ENCODE results near the gene SGIP1.
"Not testable (repeated sequence)": the region's sequence is repeated elsewhere in the genome, so short reads cannot be mapped to it uniquely, and the experiment has no call there.

Gene SGIP1

DNA sequence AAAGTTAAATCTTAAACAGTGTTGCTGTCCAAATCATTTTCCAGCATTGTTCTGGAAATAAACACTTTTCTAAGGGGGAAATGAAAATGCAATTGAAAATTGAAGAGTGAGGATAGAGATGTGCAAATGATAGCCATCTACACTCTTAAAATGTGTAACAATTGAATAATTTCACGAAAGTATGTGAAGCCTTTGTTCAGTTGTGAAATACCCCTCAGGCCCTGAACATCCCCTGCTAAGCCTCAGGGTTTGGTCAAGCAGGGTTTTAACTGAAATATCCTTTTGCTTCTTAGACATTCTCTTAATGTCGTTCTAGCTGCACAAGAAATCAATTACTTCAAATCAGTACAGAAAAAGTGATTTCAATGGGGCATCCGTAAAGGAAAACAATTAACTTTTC lies 152.5 kb downstream of the SGIP1 start:
- no peak for DNase-seq

DNA sequence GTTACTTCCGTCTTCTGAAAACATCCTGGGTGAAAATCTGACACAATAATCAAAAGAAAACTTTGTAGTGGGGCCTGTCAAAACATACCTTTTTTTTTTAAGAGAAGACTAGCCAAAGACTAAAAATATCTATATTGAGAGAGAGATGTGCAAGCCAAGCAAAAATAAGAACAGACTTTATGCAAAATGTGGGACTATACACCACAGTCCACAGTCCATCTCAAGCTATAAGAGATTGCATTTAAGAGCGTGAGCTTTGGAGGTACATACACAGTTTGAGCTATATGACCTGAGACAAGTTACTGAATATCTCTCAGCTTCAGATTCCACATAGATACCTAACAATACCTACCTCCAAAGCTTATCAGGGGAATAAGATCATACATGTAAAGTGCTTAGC lies 153.4 kb downstream of the SGIP1 start:
- DNase-seq = no peak

DNA sequence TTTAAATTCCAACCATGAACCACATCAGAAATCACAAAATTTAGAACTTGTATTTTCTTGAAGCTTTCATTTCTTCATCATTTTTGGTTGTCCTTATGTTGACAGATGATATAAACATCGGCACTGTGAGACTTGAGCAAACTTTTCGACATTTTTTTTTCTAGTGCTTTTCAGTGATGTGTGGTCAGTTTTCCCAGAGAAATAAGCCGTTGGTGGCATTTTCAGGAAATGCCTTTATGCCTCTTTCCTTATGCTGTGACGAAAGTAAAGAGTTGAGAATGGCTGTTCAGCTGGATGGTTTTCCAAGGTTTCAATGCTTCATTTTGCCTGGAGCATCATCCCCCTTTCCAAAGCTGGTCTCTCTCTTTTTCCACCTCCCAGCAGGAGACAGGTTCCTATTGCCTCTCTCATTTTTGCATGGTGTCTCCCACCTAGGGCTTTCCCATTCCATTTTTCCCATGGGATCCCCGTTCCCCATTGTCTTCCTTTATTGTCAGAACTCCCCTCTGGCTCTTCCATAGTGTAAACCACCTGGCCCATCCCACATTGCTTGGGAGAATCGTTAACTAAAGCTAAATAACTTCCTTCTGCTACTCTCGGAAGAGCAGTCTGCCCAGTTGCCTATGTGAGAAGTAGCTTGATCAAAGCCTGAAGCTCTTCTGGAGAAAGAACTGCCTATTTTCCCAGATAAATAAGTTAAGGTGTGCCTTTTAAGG lies 156.9 kb downstream of the SGIP1 start:
- no peak for DNase-seq

DNA sequence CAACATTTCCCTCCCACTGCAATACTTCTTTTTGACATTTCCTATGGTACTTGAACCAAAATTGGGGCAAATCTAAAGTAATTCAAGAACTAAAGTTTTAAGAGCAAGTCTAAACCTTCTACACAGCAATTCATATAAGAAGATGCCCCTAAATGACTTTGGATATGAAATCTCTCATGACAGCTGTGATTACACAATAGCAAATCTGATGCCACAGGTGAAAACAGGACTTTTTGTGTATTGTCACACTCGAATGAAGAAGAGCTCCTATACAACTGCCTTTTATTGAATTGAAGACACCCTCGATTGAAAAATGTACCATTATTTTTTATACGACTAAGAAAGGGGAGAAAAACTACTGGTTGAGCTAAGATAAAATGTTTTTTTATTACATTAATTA lies 158.7 kb downstream of the SGIP1 start:
- DNase-seq = no peak

DNA sequence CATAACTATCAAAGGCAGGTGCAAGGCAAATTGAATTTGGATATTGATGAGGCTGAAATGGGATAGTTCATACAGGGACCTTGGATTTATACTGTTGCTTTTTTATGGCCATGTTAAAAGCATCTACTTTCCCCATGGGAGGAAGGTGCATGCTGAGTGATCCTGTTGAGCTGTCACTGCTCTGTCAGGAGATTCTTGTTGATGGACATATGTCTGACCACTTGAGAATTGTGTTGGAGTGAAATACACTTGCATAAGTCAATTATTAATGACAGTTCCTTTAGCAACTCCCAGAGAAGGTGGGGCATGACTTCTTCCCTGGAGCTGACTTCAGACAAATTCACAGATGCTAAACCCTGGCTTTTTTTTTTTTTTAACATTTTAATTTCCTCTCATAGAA lies 159.9 kb downstream of the SGIP1 start:
- no peak for DNase-seq

DNA sequence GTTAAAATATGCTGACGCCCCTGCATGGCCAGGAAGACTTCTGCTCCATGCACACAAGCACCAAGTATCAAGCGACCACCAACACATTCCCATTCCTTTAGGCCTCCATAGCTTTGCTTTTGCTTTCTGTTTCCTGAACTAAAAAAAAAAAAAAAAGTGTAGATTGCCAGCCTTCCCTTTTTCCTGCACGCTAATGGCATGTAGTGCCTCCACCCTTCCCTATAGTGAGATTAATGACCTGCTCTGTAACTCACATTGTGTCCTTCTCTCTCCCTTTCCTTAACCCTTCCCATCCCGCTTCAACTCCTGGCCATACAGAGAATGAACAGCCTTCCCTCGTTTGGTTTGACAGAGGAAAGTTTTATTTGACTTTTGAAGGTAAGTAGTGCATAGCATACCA lies 161.2 kb downstream of the SGIP1 start:
- DNase-seq = no peak

DNA sequence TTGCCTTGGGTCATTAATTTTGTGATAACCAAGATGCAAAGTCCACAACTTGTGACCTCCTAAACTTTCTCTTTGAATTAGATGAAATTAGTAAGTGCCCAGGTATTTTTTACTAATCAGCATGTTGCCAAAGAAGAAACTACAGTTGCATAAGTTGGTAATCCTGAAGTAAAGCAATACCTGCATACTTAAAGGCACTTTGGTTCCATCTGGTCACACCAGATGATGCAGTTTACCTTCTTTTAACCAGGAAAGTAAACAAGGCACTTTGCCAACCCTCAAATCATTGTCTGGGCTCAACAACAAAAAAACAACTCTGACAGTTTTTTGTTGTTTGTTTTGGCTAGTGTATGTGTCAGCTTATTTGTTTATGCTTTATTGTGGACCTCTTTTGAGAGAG lies 162.8 kb downstream of the SGIP1 start:
- no peak for DNase-seq

DNA sequence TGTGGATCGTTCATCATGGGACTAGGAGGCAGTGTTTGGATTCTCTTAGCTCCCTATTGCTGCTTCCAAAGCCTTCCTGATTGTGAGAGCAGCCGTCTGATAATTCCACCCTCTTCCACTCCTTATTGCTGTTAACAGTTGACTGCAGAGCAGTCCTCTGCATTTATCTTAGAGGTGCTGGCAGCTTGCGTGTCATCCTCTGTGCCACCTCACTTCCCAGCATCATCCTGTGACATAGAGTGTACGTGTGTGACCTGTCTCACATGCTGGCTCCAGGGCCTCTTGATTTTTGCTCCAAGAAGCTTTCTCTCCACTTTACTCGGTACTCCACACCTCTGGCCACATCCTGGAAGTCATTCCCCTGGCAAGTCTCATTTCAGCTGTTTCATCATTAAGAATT lies 165.3 kb downstream of the SGIP1 start:
- no peak for DNase-seq

DNA sequence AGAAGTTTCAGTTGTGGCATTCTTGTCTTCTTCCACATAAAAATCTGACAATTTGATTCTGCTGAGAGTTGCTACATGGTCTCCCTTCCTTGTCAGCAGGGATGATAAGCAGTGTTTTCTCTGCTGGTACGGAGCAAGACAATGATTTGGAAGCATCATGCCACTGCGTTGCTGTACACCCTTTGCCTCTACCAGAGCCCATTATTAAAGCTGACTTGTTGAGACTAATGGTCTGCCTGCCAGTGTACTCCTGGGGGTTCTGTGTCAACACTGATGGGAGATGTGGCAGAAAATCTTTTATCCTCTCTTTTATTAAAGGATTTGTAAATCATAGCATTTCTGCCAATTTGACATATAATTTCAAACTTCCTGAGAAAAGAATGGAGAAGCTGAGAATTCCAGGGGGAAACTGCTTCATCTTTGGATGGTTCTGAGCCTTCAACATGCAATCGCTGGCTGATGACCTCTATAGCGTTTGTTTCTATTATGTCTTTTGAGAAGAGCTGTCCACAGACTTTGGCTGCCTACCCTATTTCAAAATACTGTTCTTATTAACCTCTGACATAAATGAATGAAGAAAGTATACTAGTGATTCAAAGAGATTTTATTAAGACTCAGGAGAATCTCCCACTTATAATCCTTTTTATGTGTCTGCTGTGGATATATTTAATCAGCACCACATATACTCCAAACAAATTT lies 170.4 kb downstream of the SGIP1 start:
- no peak for DNase-seq

DNA sequence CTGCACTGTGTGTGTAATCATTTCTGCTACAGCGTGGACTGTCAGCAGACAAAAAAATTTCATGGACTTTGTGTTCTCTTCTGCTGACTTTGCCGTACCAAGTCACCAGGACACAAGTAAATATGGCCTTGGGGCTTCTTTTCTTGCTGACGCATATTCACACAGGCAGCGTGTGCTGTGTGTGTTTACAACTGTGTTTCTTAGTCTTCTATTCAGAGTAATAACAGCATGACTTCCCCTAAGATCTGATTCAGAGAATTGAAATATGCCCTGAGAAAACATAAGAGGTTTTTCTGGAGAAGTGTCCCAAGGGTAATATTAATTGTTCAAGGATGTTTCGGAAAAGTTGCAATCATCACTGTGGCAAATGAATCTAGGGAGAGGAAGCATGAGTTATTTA lies 171.2 kb downstream of the SGIP1 start:
- DNase-seq = no peak

DNA sequence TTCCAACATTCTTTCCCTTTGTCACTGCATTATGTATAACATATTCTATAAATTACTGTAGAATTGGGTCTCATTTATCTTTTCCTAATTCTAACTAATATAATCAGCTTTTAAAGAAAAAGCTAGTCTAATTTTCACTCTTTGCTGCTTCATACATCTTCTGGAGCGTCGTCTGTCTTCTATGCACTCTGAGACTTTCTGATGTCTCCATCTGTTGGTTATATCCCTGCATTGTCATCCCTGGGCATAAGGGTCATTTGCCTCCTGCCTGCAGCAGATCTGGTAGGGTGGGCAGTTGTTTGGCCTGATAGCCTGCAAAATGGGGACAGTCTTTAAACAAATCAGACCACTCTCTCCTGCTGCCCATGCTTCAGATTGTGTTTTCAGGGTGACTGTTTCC lies 177.5 kb downstream of the SGIP1 start:
- DNase-seq = no peak

DNA sequence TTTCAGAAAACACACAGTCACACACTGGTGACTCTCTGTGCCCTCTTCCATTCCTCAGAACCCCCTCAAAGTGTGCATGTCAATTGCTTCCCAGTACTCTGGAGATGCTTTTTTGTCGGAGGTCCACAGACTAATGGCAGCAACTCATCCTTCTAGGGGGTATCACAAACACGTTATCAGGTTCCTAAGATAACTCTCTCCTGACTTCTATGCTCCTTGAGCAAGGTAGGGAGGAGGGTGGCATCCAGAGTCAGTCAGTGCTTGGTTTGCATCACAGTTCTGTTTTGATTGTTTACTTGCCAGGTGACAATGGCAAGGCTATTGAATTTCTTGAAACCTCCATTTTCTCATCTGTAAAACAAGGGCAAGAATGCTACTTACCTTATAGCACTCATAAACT lies 178.9 kb downstream of the SGIP1 start:
- no peak for DNase-seq

DNA sequence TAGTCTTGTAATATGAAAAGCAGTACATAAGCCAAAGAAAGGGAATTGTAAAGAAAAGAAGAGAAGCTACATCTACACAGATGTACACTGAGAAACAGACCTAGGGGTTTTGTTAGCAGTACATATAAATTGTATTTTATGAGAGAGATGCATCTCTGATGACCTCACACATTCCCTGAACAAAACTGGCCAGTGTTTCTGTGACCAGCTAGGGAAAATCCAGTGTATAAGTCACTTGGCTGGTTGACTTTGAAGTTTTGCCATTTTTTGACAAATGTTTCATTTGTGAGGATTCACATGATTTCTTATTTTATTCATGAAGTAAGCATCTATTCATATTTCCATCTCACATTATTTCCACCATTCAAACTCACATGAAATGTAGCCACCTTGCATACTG lies 190.0 kb downstream of the SGIP1 start:
- no peak for DNase-seq

DNA sequence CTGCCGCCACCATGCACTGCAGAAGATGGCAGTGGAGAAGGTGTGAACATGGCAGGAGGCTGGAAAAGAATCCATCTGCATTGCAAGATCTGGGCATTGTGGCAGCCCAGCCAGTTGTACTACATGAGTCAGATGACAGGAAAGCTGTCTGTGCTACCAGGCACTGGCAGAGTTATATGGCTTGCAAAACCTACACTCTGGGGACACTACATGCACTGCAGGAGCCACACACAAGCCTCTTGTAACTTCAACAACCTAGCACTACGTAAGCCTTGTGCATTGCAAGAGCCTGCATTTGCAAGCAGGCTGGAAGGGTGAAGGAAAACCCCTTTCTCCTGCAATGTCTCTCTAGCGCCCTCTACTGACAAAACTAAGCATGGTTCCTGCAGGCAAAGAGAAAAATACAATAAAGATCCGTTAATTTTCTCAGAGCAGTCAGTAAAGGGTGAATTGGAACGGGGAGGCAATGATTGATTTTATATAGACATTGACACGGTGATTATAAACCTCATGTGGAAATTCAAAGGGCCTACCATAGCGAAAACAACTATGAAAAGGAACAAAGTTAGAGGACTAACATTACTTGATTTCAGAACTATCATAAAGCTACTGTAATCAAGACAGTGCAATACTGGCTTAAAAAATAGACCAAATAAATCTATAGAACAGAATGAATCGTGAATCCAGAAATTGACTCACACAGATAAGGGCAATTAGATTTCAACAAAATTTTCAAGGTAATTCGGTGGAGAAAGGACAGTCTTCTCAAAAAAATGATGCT lies 192.1 kb downstream of the SGIP1 start:
- DNase-seq = peak; percentile 32 to 59

DNA sequence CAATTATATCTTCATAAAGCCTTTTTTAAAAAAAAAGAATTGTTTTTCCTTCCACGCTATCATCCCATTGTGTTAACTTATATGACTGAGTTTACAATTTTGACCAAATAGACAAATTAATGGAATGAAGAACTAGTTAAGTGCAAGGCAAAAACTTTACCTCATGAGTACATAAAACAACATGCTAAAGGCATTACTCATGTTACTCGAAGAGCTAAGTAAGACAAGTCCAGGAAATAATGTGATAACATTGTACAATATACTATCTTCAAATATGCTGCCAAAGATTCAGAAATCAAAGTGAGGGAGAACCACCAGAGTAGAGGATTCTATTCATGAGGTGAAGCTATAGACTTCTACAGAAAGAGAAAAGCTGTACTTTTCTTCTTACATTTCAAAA lies 194.1 kb downstream of the SGIP1 start:
- DNase-seq = no peak

DNA sequence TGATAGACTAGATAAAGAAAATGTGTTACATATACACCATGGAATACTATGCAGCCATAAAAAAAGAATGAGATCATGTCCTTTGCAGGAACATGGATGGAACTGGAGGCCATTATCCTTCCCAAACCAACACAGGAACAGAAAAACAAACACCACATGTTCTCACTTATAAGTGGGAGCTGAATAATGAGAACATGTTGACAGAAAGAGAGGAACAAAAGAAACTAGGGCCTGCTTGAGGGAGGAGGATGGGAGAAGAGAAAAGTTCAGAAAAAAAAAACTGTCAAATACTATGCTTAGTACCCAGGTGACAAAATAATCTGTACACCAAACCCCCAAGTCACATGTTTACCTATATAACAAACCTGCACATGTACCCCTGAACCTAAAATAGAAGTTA lies 194.8 kb downstream of the SGIP1 start:
- DNase-seq = not testable (repeated sequence)

DNA sequence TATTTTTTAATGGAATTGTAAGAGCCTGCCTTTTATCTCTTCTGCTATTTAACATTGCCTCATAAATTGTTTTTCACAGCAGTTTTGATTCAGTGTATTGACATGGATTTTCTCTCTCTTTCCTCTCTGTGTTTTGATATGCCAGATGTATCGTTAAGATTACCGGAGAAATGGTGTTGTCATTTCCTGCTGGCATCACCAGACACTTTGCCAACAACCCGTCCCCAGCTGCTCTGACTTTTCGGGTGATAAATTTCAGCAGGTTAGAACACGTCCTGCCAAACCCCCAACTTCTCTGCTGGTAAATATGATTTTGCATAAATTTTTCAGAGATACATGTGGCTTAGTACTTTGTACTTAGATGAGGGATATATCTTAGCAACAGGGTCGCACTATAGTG lies 195.2 kb downstream of the SGIP1 start:
- peak in 1 of 2 donors; percentile 8 for DNase-seq

DNA sequence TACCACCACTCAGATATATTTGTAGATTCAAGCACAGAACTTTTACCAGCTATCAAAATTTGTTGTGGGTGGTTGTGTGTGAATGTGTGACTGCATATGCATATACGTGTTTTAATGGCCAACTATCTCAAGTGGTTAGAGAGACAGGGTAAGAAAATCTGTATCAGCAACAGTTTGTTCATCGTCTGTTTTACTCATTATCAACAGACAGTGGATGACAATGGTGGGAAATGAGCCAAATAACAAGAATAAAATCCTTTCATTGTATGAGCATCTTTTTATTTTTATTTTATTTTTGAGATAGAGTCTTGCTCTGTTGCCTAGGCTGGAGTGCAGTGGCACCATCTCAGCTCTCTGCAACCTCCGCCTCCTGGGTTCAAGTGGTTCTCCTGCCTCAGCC lies 195.6 kb downstream of the SGIP1 start:
- DNase-seq = no peak

DNA sequence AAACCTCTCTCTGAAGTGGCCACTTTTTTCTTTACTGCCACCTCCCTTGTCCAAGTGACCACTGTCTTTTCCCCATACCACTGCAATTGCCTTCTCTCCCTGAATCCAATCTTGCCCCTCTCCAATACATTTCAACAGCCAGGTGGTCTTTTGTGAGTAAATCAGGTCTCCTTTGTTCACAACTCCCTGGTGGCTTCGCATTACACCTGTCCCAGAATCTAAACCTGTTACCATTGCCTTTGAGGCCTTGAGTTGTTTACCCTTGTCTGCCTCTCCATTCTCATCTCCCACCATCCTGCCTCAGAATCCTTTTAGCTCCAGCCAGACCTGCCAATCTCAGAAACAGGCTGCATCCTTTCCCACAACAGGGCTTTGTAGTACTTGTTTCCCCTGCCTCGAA lies 196.5 kb downstream of the SGIP1 start:
- DNase-seq = no peak

DNA sequence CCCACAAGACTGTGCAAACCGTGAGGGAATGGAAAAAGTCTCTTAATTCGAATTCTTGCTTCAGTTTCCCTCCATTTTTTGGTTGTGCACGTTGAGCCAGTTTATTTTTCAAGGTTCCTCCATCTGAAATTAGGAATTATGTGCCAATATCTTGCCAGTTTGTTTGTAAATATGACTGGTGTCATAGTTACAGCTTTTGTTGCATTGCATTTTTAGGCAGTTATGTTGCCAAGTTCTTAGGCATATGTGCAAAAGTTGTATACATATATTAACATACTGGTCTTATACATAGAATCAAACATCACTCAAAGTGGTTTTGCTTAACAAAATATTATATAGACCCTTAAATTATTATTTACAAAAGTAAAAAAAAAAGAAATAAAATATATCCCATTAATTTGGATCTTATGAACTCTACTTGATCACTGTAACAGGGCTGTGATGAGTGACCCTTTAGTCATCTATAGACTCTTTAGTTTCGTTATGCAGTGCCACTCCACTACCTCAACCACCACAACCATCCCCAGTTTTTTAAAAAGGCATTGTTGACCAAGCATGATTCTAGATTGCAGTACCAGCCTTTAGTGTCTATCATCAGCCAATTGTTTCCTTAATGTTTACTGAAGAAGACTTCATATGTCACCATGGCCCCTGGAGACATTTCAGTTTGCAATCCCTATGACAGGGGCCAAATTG lies 197.4 kb downstream of the SGIP1 start:
- DNase-seq = no peak

DNA sequence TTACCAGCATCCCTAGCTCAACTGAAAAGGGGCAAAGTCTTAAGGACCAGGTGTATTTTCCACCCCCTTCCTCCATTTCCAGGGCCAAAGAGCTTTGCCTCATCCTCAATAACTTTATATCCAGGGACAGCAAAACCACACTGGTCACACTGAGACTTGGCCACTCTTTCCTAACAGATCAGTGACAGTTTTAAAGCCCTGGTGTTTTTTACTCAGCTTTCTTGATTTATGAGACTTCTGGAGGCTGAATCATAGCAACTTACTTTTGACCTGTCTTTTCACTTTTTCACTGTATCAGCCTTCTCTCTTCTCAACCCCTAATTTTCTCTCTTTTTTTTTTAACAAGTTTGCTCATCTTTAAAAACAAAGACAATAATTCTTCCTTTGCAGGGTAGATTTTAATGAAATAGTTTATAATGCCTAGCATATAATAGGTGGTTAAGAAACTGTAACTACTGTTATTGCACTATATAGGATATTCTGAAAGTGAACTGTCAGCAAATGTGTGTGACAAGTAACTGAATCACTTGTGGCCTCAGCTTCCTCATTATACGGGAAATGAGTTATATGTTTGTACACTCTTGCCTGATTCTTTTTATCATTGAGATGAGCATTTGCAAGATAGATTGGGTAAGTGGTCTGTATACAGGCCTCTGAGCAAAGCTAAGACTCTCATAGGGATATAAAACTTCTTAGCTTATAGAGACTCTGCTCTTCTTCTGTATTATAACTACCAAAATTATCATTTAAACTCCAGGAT lies 198.6 kb downstream of the SGIP1 start:
- no peak for DNase-seq

DNA sequence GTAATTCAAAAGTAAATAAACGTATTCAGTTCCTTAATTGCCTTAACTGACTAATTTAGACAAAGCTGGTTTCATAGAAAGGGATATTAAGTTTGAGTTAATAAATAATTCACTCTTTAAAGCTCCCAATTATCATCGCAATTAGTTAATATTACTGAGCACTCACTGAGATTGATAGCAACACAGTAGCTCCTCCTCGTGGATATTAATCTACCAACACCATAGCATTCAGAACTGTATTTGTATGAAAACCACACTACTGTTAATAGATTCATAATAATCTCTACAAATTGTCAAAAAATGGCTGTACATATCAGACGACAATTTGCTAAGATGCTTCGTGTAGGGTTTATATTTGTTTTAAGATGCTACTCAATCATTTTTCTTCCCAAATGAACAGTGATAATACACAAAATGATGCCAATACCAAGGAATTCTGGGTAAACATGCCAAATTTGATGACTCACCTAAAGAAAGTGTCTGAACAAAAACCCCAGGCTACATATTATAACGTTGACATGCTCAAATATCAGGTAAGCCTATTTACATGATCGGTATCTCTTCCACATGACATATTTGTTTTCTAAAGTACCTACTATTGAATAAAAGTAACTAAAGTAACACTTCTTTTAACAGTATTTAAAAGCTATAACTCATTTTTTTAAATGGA lies 199.5 kb downstream of the SGIP1 start:
- DNase-seq = no peak
